ENCODE data around the gene DOCK3.

- no peak for TF ChIP-seq FOXJ3 (CRISPR knock-in tag; IDR thresholded peaks at IDR 0.05; ENCODE audit: borderline replicate concordance)
- no peak for TF ChIP-seq CTCF (IDR thresholded peaks at IDR 0.05)
- no peak for TF ChIP-seq ZNF232 (CRISPR knock-in tag; IDR thresholded peaks at IDR 0.05)
These were observed 683.1 kb downstream of the DOCK3 start for GRCh38 chr3:51357856-51358255.

Data from WTC11 (cell line).